HFFc6 (cell line): ENCODE measurements around the gene TREX2. TPM values are rescaled to one million over a fixed set of nuclear protein-coding genes. Genes with fewer than 3 reads are reported as not detected.

ENCODE experiments used
- DNase-seq: peaks from one replicate; pipeline ENCODE4 v3.0.0-alpha.2; 2018
- H3K27ac Mint-ChIP-seq: 2 replicates; pipeline ENCODE4 v1.8.0; 2020; ENCODE audit warnings: mild to moderate bottlenecking, mixed read lengths
- H3K27me3 Mint-ChIP-seq: 2 replicates; pipeline ENCODE4 v1.8.0; 2021; ENCODE audit warnings: mild to moderate bottlenecking, moderate library complexity, mixed read lengths; ENCODE audit not compliant: insufficient read depth
- H3K36me3 Mint-ChIP-seq: 2 replicates; pipeline ENCODE4 v1.8.0; 2021; ENCODE audit warnings: low read depth, mixed read lengths
- H3K4me1 Mint-ChIP-seq: 2 replicates; pipeline ENCODE4 v1.8.0; 2020; ENCODE audit warnings: low read depth, mixed read lengths
- H3K4me3 Mint-ChIP-seq: 2 replicates; pipeline ENCODE4 v1.8.0; 2020; ENCODE audit warnings: mild to moderate bottlenecking, moderate library complexity, mixed read lengths
- H3K9me3 Mint-ChIP-seq: 2 replicates; pipeline ENCODE4 v1.8.0; 2020; ENCODE audit warnings: mild to moderate bottlenecking, mixed read lengths
- CTCF ChIP-seq: fragments of 200-600 bp; sonication (generic); IDR thresholded peaks from 2 replicates; pipeline ENCODE4 v1.5.0; 2021; ENCODE audit warnings: antibody characterized with exemption, mild to moderate bottlenecking
- total RNA-seq, 6 experiments: library from RNA; stranded (reverse); fragmentation: NEBNext Ultra II Directional; extraction: Animal tissue kit (Norgen Biotek cat#: 25700); gene quantifications; 2 replicates in 1 of 6; 3 replicates in 5 of 6; pipeline ENCODE4 v1.2.3, GENCODE V29; 2021

The TREX2 gene
- total RNA-seq, 6 experiments from 2014 or later: 0.33 to 0.99 (median 0.69) TPM

- DNase-seq: no peak
- Mint-ChIP-seq H3K36me3 (no peaks in the 10 kb centered on the region), H3K27me3 (peaks cover 2% of the 10 kb centered on the region), H3K4me1 (peaks cover 26% of the 10 kb centered on the region), H3K27ac (no peak overlapping the region), H3K4me3 (no peak overlapping the region), H3K9me3 (no peaks in the 10 kb centered on the region)
- TF ChIP-seq CTCF: no peak
These were observed 32.9 kb upstream of the TREX2 start for GRCh38 chrX:153478746-153479145.

GRCh38 chrX:153477901-153478300, 32.0 kb upstream of the TREX2 start:
- H3K36me3 Mint-ChIP-seq: no peaks in the 10 kb centered on the region
- no peak for TF ChIP-seq CTCF
- H3K27ac Mint-ChIP-seq: peak overlapping the region; percentile 87
- no peak for DNase-seq
- H3K27me3 Mint-ChIP-seq: peaks cover 2% of the 10 kb centered on the region
- H3K9me3 Mint-ChIP-seq: no peaks in the 10 kb centered on the region
- H3K4me1 Mint-ChIP-seq: peaks cover 26% of the 10 kb centered on the region
- H3K4me3 Mint-ChIP-seq: no peak overlapping the region

- H3K9me3 Mint-ChIP-seq: no peaks in the 10 kb centered on the region
- peak overlapping the region; percentile 87 for H3K27ac Mint-ChIP-seq
- peaks cover 26% of the 10 kb centered on the region for H3K4me1 Mint-ChIP-seq
- no peak for DNase-seq
- H3K4me3 Mint-ChIP-seq: no peak overlapping the region
- H3K36me3 Mint-ChIP-seq: no peaks in the 10 kb centered on the region
- TF ChIP-seq CTCF: no peak
- peaks cover 2% of the 10 kb centered on the region for H3K27me3 Mint-ChIP-seq
These were observed 31.6 kb upstream of the TREX2 start for GRCh38 chrX:153477364-153477857.

- Mint-ChIP-seq H3K27me3 (peaks cover 2% of the 10 kb centered on the region), H3K4me3 (no peak overlapping the region), H3K27ac (peak overlapping the region; percentile 87), H3K9me3 (no peaks in the 10 kb centered on the region), H3K36me3 (no peaks in the 10 kb centered on the region), H3K4me1 (peaks cover 29% of the 10 kb centered on the region)
- no peak for TF ChIP-seq CTCF
- peak; percentile 40 for DNase-seq
These were observed 31.0 kb upstream of the TREX2 start for GRCh38 chrX:153476666-153477363.

GRCh38 chrX:153475751-153476281, 30.0 kb upstream of the TREX2 start:
- DNase-seq: no peak
- Mint-ChIP-seq H3K9me3 (no peaks in the 10 kb centered on the region), H3K27ac (peak overlapping the region; percentile 87), H3K27me3 (peaks cover 2% of the 10 kb centered on the region), H3K4me3 (0 out of 2 replicates have a peak overlapping the region, but pooled peaks have one; percentile 13), H3K36me3 (no peaks in the 10 kb centered on the region), H3K4me1 (peaks cover 36% of the 10 kb centered on the region)
- TF ChIP-seq CTCF: no peak
